Measurements from ENCODE around the gene RASGEF1C.

RASGEF1C gene

GRCh38 chr5:180180846-180181245 lies 28.2 kb downstream of the RASGEF1C start:
- Histone ChIP-seq H3K79me2 (ENCODE audit: insufficient read depth, low read depth) (no peaks in the 10 kb centered on the region), H2AFZ (ENCODE audit: low read depth) (no peak overlapping the region), H3K27ac (no peak overlapping the region), H3K4me2 (no peak overlapping the region), H3K4me3 (IDR thresholded peaks at IDR 0.05; ENCODE audit: insufficient read depth, low read depth, low read length) (no peak overlapping the region), H3K36me3 (ENCODE audit: insufficient read depth) (no peaks in the 10 kb centered on the region), H3K4me1 (ENCODE audit: low read depth, poor library complexity, severe bottlenecking) (no peaks in the 10 kb centered on the region), H3K27me3 (ENCODE audit: insufficient read depth, low read depth) (no peaks in the 10 kb centered on the region), H4K20me1 (ENCODE audit: insufficient read depth) (no peaks in the 10 kb centered on the region), H3K9ac (no peak overlapping the region)
- TF ChIP-seq CTCF (conservative IDR thresholded peaks at IDR 0.05; ENCODE audit: low read depth, low read length): no peak

- Histone ChIP-seq H3K4me1 (ENCODE audit: low read depth, poor library complexity, severe bottlenecking) (no peaks in the 10 kb centered on the region), H3K27ac (no peak overlapping the region), H3K36me3 (ENCODE audit: insufficient read depth) (no peaks in the 10 kb centered on the region), H2AFZ (ENCODE audit: low read depth) (no peak overlapping the region), H3K9ac (no peak overlapping the region), H3K27me3 (ENCODE audit: insufficient read depth, low read depth) (no peaks in the 10 kb centered on the region), H3K4me3 (IDR thresholded peaks at IDR 0.05; ENCODE audit: insufficient read depth, low read depth, low read length) (no peak overlapping the region), H3K4me2 (no peak overlapping the region), H4K20me1 (ENCODE audit: insufficient read depth) (no peaks in the 10 kb centered on the region), H3K79me2 (ENCODE audit: insufficient read depth, low read depth) (no peaks in the 10 kb centered on the region)
- no peak for TF ChIP-seq CTCF (conservative IDR thresholded peaks at IDR 0.05; ENCODE audit: low read depth, low read length)
Measured at GRCh38 chr5:180180421-180180820, 28.6 kb downstream of the RASGEF1C start.

GRCh38 chr5:180179442-180180420 lies 29.3 kb downstream of the RASGEF1C start:
- Histone ChIP-seq H3K27ac (no peak overlapping the region), H3K9ac (no peak overlapping the region), H4K20me1 (ENCODE audit: insufficient read depth) (no peaks in the 10 kb centered on the region), H3K36me3 (ENCODE audit: insufficient read depth) (no peaks in the 10 kb centered on the region), H3K4me3 (IDR thresholded peaks at IDR 0.05; ENCODE audit: insufficient read depth, low read depth, low read length) (no peak overlapping the region), H2AFZ (ENCODE audit: low read depth) (no peak overlapping the region), H3K27me3 (ENCODE audit: insufficient read depth, low read depth) (no peaks in the 10 kb centered on the region), H3K4me2 (no peak overlapping the region), H3K79me2 (ENCODE audit: insufficient read depth, low read depth) (no peaks in the 10 kb centered on the region), H3K4me1 (ENCODE audit: low read depth, poor library complexity, severe bottlenecking) (no peaks in the 10 kb centered on the region)
- no peak for TF ChIP-seq CTCF (conservative IDR thresholded peaks at IDR 0.05; ENCODE audit: low read depth, low read length)

- no peaks in the 10 kb centered on the region for H3K27me3 ChIP-seq (ENCODE audit: insufficient read depth, low read depth)
Measured at GRCh38 chr5:180178531-180179441, 30.2 kb downstream of the RASGEF1C start.

More at GRCh38 chr5:180178531-180179441, 30.2 kb downstream of the RASGEF1C start:
- Histone ChIP-seq H3K4me2 (no peak overlapping the region), H4K20me1 (ENCODE audit: insufficient read depth) (no peaks in the 10 kb centered on the region), H3K79me2 (ENCODE audit: insufficient read depth, low read depth) (no peaks in the 10 kb centered on the region), H3K4me3 (IDR thresholded peaks at IDR 0.05; ENCODE audit: insufficient read depth, low read depth, low read length) (no peak overlapping the region), H3K27ac (no peak overlapping the region), H3K9ac (no peak overlapping the region), H2AFZ (ENCODE audit: low read depth) (no peak overlapping the region), H3K36me3 (ENCODE audit: insufficient read depth) (no peaks in the 10 kb centered on the region), H3K4me1 (ENCODE audit: low read depth, poor library complexity, severe bottlenecking) (no peaks in the 10 kb centered on the region)
- TF ChIP-seq CTCF (conservative IDR thresholded peaks at IDR 0.05; ENCODE audit: low read depth, low read length): no peak

All from KMS-11 (cell line).